UCSD-AML1 (cell line): ENCODE measurements around the gene LTBP4.
"Not testable (repeated sequence)": the region's sequence is repeated elsewhere in the genome, so short reads cannot be mapped to it uniquely, and the experiment has no call there.

Source experiments
- DNase-seq: peaks from one replicate; lab custom pipeline; 2025; ENCODE audit not compliant: unreplicated experiment; lab: John Stamatoyannopoulos, UW

Gene LTBP4

GRCh38 chr19:40601134-40601974, at the start of gene LTBP4:
LTBP4 (plus strand) TSS chr19:40601369; CDS start chr19:40601388, 19 bp downstream.
- DNase-seq: peak; percentile 50

DNA sequence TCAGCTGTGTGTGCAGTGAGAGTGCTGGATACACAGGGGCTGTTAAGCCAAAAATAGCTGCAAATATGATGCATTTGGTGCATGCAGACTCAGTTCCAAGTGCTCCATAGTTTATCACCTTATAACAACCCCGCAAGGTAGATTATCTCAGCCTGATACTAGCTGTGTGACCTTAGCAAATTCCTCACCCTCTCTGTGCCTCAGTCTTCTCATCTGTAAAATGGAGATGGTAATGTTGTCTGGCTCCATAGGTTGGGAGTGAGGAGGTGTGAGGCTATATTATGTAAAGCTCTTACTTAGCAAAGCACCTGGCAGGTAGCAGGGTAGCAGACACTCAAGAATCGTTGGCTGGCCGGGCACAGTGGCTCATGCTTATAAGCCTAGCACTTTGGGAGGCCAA, 48.3 kb upstream of the LTBP4 start:
- no peak for DNase-seq

- DNase-seq: no peak
These were observed 47.0 kb upstream of the LTBP4 start for GRCh38 chr19:40553885-40554857.

- DNase-seq: no peak
These were observed 45.0 kb upstream of the LTBP4 start for GRCh38 chr19:40555978-40556689.

DNA sequence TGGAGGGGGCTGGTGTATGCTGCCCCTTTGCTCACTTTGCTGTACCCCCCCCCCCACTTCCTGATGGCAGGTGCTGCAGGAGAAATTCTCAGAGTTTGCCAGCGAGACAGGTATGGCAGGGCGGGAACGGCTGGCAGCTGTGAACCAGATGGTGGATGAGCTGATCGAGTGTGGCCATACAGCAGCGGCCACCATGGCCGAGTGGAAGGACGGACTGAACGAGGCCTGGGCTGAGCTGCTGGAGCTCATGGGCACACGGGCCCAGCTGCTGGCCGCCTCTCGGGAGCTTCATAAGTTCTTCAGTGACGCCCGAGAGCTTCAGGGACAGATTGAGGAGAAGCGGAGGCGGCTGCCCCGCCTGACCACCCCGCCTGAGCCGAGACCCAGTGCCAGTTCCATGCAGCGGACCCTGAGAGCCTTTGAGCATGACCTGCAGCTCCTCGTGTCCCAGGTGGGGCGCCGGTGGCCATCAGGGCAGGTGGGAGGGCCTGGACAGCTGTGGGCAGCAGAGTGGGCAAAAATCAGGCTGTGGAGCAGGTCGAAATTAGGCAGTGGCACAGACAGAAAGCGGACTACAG, 44.1 kb upstream of the LTBP4 start:
- DNase-seq: no peak

- DNase-seq: no peak
These were observed 41.8 kb upstream of the LTBP4 start for GRCh38 chr19:40559394-40559793.

- DNase-seq: no peak
These were observed 41.1 kb upstream of the LTBP4 start for GRCh38 chr19:40560092-40560507.

DNA sequence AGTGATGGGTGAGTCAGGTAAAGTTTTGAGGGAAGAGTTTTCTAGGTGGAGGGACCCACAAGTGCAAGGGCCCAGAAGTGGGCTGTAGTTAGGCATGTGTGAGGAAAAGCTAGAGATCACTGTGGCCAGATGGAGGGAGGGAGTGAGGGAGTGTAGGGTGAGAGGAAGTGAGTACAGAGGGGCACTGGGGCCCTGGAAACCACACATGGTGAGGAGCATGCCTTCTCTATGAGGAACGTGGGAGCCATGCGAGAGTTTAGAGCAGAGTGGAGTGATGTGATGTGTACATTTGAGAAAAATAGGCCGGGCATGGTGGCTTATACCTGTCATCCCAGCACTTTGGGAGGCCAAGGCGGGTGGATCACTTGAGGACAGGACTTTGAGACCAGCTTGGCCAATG, 39.2 kb upstream of the LTBP4 start:
- no peak for DNase-seq

DNA sequence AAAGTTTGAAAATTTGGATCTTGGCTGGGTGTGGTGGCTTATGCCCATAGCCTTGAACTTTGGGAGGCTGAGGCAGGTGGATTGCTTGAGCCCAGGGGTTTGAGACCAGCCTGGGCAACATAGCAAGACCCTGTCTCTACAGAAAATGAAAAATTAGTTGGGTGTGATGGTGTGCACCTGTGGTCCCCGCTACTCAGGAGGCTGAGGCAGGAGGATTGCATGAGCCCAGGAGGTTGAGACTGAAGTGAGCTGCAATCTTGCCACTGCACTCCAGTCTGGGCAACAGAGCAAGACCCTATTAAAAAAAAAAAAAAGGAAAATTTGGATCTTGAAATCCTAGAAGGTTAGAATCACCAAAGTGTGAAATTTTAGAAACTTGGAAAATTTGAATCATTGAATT, 36.6 kb upstream of the LTBP4 start:
- DNase-seq: not testable (repeated sequence)

DNA sequence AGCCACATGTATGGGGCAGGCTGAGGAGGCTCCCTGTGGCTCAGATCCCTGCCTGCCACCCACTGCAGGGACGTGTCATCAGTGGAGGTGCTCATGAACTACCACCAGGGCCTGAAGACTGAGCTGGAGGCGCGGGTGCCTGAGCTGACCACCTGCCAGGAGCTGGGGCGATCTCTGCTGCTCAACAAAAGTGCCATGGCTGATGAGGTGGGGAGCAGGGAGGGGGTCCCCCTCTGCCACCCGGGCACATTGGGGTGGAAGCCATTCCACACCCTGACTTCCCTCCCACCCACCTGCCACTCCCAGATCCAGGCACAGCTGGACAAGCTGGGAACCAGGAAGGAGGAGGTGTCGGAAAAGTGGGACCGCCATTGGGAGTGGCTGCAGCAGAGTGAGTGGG, 35.8 kb upstream of the LTBP4 start:
- DNase-seq: no peak

GRCh38 chr19:40565910-40566495, 35.2 kb upstream of the LTBP4 start:
- DNase-seq: no peak

GRCh38 chr19:40567040-40567749, 34.0 kb upstream of the LTBP4 start:
- DNase-seq: no peak

DNA sequence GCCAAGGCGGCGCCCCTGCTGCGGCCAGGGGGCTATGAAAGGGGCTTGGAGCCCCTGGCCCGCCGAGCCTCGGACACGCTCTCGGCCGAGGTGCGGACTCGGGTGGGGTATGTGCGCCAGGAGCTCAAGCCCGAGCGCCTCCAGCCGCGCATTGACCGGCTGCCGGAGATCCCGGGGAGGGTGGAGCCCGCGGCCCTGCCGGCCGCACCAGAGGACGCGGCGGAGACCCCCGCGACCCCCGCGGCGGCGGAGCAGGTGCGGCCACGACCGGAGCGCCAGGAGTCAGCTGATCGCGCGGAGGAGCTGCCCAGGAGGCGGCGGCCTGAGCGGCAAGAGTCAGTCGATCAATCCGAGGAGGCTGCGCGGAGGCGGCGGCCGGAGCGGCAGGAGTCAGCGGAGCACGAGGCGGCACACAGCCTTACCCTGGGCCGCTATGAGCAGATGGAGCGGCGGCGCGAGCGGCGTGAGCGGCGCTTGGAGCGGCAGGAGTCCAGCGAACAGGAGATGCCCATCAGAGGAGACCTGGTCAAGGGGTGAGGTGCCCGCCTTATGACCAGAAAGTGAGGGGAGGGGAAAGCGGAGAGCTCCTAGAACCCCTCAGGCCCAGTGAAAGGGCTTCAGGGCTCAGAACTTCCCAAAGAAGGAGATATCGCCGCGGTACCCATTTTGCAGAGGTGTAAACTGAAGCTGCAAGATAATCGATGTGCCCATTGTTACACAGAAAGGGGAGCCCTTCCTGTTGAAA, 33.2 kb upstream of the LTBP4 start:
- no peak for DNase-seq

GRCh38 chr19:40570313-40571004, 30.7 kb upstream of the LTBP4 start:
- DNase-seq: peak; percentile 100

DNA sequence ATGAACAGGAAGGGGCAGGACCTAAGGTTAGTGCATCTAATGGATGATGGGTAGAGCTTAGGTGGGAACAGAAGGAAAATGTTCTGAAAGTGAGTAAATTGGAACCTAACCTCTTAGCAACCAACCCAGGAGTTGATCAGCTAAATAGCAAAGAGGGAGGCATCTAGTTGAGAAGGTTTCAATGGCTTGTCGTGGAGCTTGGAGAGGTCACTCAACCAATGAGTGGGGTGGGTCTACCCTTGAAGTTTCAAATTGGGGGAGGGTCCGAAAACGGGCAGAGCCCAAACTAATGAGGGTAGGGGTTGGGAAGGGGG, 30.2 kb upstream of the LTBP4 start:
- DNase-seq: no peak

DNA sequence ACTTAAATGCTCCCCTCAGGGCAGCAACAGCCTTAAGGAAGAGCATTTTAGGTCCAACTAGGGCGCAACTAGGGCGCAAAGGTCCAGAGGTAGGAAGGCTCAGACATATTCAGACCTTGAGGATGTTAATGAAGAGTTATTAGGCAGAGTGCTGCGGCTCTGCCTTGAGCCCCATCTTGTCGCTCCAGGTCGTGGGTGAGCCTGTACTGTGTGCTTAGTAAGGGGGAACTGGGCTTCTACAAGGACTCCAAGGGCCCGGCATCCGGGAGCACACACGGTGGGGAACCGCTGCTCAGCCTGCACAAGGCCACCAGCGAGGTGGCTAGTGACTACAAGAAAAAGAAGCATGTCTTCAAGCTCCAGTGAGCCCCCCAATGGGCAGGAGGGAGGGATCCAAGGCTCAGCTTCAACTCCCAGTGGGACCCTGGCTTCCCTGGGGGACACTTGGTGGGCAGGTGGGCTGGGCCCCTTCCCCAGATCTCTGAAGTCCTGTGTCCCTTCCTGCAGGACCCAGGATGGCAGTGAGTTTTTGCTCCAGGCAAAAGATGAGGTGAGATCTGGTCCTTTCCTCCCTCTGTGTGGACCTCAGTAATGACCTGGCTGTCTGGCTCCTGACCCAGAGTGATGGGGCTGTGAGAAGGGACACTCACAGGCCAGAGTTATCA, 29.2 kb upstream of the LTBP4 start:
- no peak for DNase-seq

- DNase-seq: no peak
These were observed 25.8 kb upstream of the LTBP4 start for GRCh38 chr19:40575326-40575725.

GRCh38 chr19:40576151-40576584, 25.0 kb upstream of the LTBP4 start:
- DNase-seq: no peak
